ENCODE results near the gene CDC42EP5. TPM values are rescaled to one million over a fixed set of nuclear protein-coding genes. Genes with fewer than 3 reads are reported as not detected.
A peak's percentile ranks its signal among the peaks of the same experiment; 100 is the strongest.

Gene CDC42EP5
- total RNA-seq, 1 experiment from 2014 or later = 25.1 TPM

DNA sequence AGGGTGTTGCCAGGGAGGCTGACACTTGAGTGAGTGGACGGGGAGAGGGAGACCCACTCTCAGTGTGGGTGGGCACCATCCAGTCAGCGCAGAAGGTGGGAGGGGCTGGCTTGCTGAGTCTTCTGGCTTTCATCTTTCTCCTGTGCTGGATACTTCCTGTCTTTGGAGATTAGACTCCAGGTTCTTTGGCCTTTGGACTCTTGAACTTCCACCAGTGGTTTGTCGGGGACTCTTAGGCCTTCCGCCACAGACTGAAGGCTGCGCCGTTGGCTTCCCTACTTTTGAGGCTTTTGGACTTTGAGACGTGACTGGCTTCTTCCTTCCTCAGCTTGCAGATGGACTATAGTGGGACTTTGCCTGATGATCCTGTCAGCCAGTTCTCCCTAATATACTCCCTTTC is 28.4 kb downstream of the CDC42EP5 start:
- Histone ChIP-seq H3K4me1 (replicated peaks; ENCODE audit: insufficient read depth) (peaks cover 10% of the 10 kb centered on the region), H3F3A (ENCODE audit: insufficient read depth, low read depth) (peaks cover 19% of the 10 kb centered on the region; the same call in 1 of the 2 replicates), H3K4me2 (no peak overlapping the region), H2AFZ (no peak overlapping the region), H3K79me2 (ENCODE audit: low read depth) (peaks cover 41% of the 10 kb centered on the region), H3K9me3 (ENCODE audit: insufficient read depth, low read depth) (no peaks in the 10 kb centered on the region), H3K4me3 (no peak overlapping the region), H3K27me3 (ENCODE audit: insufficient read depth, low read depth) (no peaks in the 10 kb centered on the region), H3K27ac (no peak overlapping the region), H3K9me2 (ENCODE audit: insufficient read depth) (no peaks in the 10 kb centered on the region), H3K36me3 (ENCODE audit: low read depth) (peaks cover 15% of the 10 kb centered on the region), H4K20me1 (ENCODE audit: insufficient read depth) (peaks cover 5% of the 10 kb centered on the region)
- intact Hi-C loops (cut with micrococcal nuclease; ENCODE audit: unreplicated experiment) = no loop called here
- BruUV-seq (replicated peaks) = no TSS peak
- CTCF ChIA-PET = interaction anchor here (0.6 kb wide), 1 partner anchor 34 kb away, joined by 9 read pairs; no protein-coding TSS in a partner anchor
- TF ChIP-seq, protein P1, sequence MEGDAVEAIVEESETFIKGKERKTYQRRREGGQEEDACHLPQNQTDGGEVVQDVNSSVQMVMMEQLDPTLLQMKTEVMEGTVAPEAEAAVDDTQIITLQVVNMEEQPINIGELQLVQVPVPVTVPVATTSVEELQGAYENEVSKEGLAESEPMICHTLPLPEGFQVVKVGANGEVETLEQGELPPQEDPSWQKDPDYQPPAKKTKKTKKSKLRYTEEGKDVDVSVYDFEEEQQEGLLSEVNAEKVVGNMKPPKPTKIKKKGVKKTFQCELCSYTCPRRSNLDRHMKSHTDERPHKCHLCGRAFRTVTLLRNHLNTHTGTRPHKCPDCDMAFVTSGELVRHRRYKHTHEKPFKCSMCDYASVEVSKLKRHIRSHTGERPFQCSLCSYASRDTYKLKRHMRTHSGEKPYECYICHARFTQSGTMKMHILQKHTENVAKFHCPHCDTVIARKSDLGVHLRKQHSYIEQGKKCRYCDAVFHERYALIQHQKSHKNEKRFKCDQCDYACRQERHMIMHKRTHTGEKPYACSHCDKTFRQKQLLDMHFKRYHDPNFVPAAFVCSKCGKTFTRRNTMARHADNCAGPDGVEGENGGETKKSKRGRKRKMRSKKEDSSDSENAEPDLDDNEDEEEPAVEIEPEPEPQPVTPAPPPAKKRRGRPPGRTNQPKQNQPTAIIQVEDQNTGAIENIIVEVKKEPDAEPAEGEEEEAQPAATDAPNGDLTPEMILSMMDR (conservative IDR thresholded peaks at IDR 0.05) = no peak
- no peak for DNase-seq
- POLR2A ChIA-PET (ENCODE audit: unreplicated experiment) = no interaction called here

GRCh38 chr19:54440641-54441040 is 32.5 kb downstream of the CDC42EP5 start:
- no peak overlapping the region for H2AFZ ChIP-seq
- H3K4me2 ChIP-seq = no peak overlapping the region
- no peaks in the 10 kb centered on the region for H3K27me3 ChIP-seq (ENCODE audit: insufficient read depth, low read depth)
- H3K36me3 ChIP-seq (ENCODE audit: low read depth) = peaks cover 8% of the 10 kb centered on the region
- no peaks in the 10 kb centered on the region for H3K9me3 ChIP-seq (ENCODE audit: insufficient read depth, low read depth)
- CTCF ChIA-PET = no interaction called here
- POLR2A ChIA-PET (ENCODE audit: unreplicated experiment) = interaction anchor here (0.6 kb wide), 1 partner anchor 8 kb away, joined by 6 read pairs; the partner anchor contains the start of gene LENG8
- H3K4me1 ChIP-seq (replicated peaks; ENCODE audit: insufficient read depth) = no peaks in the 10 kb centered on the region
- no peak overlapping the region for H3K27ac ChIP-seq
- BruUV-seq (replicated peaks) = no TSS peak
- TF ChIP-seq, protein P1 (conservative IDR thresholded peaks at IDR 0.05) = no peak
- no peak for TF ChIP-seq EZH2 (IDR thresholded peaks at IDR 0.05; ENCODE audit: low read depth)
- no peak for DNase-seq
- H3K9me2 ChIP-seq (ENCODE audit: insufficient read depth) = no peaks in the 10 kb centered on the region
- intact Hi-C loops (cut with micrococcal nuclease; ENCODE audit: unreplicated experiment) = no loop called here
- H3K79me2 ChIP-seq (ENCODE audit: low read depth) = peaks cover 6% of the 10 kb centered on the region
- peaks cover 32% of the 10 kb centered on the region; the same call in 1 of the 2 replicates for H3F3A ChIP-seq (ENCODE audit: insufficient read depth, low read depth)
- no peaks in the 10 kb centered on the region for H4K20me1 ChIP-seq (ENCODE audit: insufficient read depth)
- H3K4me3 ChIP-seq = no peak overlapping the region

GRCh38 chr19:54439174-54439851 is 33.8 kb downstream of the CDC42EP5 start:
- no peaks in the 10 kb centered on the region for H3K9me3 ChIP-seq (ENCODE audit: insufficient read depth, low read depth)
- no peak overlapping the region for H2AFZ ChIP-seq
- no peaks in the 10 kb centered on the region for H3K27me3 ChIP-seq (ENCODE audit: insufficient read depth, low read depth)
- peaks cover 4% of the 10 kb centered on the region; the same call in 1 of the 2 replicates for H3K36me3 ChIP-seq (ENCODE audit: low read depth)
- no peak overlapping the region for H3K27ac ChIP-seq
- H3K4me2 ChIP-seq = no peak overlapping the region
- no peaks in the 10 kb centered on the region for H4K20me1 ChIP-seq (ENCODE audit: insufficient read depth)
- peaks cover 32% of the 10 kb centered on the region; the same call in 1 of the 2 replicates for H3F3A ChIP-seq (ENCODE audit: insufficient read depth, low read depth)
- H3K9me2 ChIP-seq (ENCODE audit: insufficient read depth) = no peaks in the 10 kb centered on the region
- BruUV-seq (replicated peaks) = no TSS peak
- POLR2A ChIA-PET (ENCODE audit: unreplicated experiment) = interaction anchor here (0.5 to 1.0 kb wide), 2 partner anchors 10 to 1106 kb away, joined by 4 to 5 read pairs; partner anchors contain the start of gene LENG8
- TF ChIP-seq, protein P1 (conservative IDR thresholded peaks at IDR 0.05) = peak; percentile 67
- no peak for TF ChIP-seq EZH2 (IDR thresholded peaks at IDR 0.05; ENCODE audit: low read depth)
- CTCF ChIA-PET = interaction anchor here (0.6 kb wide), 1 partner anchor 11 kb away, joined by 3 read pairs; no protein-coding TSS in a partner anchor
- intact Hi-C loops (cut with micrococcal nuclease; ENCODE audit: unreplicated experiment) = no loop called here
- DNase-seq = peak in 1 of 2 experiments; percentile 61
- no peak overlapping the region for H3K4me3 ChIP-seq
- H3K4me1 ChIP-seq (replicated peaks; ENCODE audit: insufficient read depth) = peaks cover 4% of the 10 kb centered on the region; the same call in 1 of the 2 replicates
- H3K79me2 ChIP-seq (ENCODE audit: low read depth) = peaks cover 3% of the 10 kb centered on the region

All from PC-9 (cell line).